K562 (cell line): ENCODE data around the gene DDR1. TPM values are rescaled to one million over a fixed set of nuclear protein-coding genes. Genes with fewer than 3 reads are reported as not detected.

Experiments used
- ATAC-seq: fragments of 200-7000 bp; cut with Tn5 transposase; 3 replicates; pipeline ENCODE4 v1.9.1; 2020; ENCODE audit warnings: moderate library complexity
- BruUV-seq: library from RNA; stranded (reverse); fragments of 400-500 nt; replicated peaks from 2 replicates; lab custom pipeline; 2021; lab: Mats Ljungman, UMichigan
- CTCF ChIA-PET: fragments of 300-600 bp; formaldehyde crosslinking; extraction: SDS; loops from one replicate; lab custom pipeline; 2021; ENCODE audit warnings: low intra/inter-chr PET ratio; lab: Yijun Ruan, JAX
- POLR2A ChIA-PET: fragments of 300-600, 350-650 bp; sonication (Branson Sonifier 250); formaldehyde crosslinking; extraction: SDS; loops from one replicate; lab custom pipeline; 2021; ENCODE audit warnings: antibody characterized with exemption, inconsistent platforms; lab: Yijun Ruan, JAX
- DNase-seq, 4 experiments: peaks; one replicate each; pipeline versions ENCODE4 v3.0.0 to v3.0.0-alpha.2; 2011 to 2018; ENCODE audit warnings: low spot score in 3 of 4, mixed read lengths in 3 of 4; ENCODE audit errors: extremely low read depth in 1 of 4
- FAIRE-seq: peaks from 2 replicates; lab custom pipeline; 2011; peaks lifted over from hg19 to GRCh38; lab: Jason Lieb, UNC
- H2AFZ ChIP-seq: 2 replicates; pipeline ENCODE4 v1.6.0; 2011; ENCODE audit warnings: low read depth, low read length, control low read depth, inconsistent platforms
- H3K27ac ChIP-seq: fragments of 200-600 bp; 3 replicates; pipeline ENCODE4 v1.8.0; 2011; ENCODE audit warnings: low read depth, mild to moderate bottlenecking, control low read depth, inconsistent platforms, low read length, moderate library complexity, mixed read lengths; ENCODE audit errors: extremely low read depth
- H3K27me3 ChIP-seq, 2 experiments: fragments of 300-600 bp in 1 of 2; 2 replicates in 1 of 2; 3 replicates in 1 of 2; pipeline versions ENCODE4 v1.6.0 to v1.8.0; 2011; ENCODE audit warnings: inconsistent platforms in 2 of 2, low read length in 2 of 2, mild to moderate bottlenecking in 1 of 2, mixed read lengths in 1 of 2, moderate library complexity in 1 of 2; ENCODE audit not compliant: control insufficient read depth in 2 of 2, insufficient read depth in 2 of 2
- H3K36me3 ChIP-seq: fragments of 300-600 bp; 3 replicates; pipeline ENCODE4 v1.8.0; 2011; ENCODE audit warnings: mild to moderate bottlenecking, low read length, inconsistent platforms; ENCODE audit not compliant: control insufficient read depth, insufficient read depth
- H3K4me1 ChIP-seq, 2 experiments: fragments of 200-600 bp in 1 of 2; replicated peaks in 1 of 2; 2 replicates in 1 of 2; 3 replicates in 1 of 2; pipeline versions ENCODE4 v1.5.1 to v1.8.0; 2011; ENCODE audit warnings: inconsistent platforms in 2 of 2, low read length in 2 of 2, mild to moderate bottlenecking in 1 of 2, mixed read lengths in 1 of 2, moderate library complexity in 1 of 2; ENCODE audit not compliant: control insufficient read depth in 2 of 2, insufficient read depth in 2 of 2
- H3K4me2 ChIP-seq: 2 replicates; pipeline ENCODE4 v1.6.1; 2011; ENCODE audit warnings: low read length, control low read depth, inconsistent platforms, mixed read lengths; ENCODE audit not compliant: insufficient read depth
- H3K4me3 ChIP-seq: fragments of 200-600 bp; sonication (generic), shearing (Covaris generic); 2 replicates; pipeline ENCODE4 v1.5.1; 2016; ENCODE audit warnings: control low read depth, inconsistent platforms
- H3K79me2 ChIP-seq: fragments of 200-600 bp; 3 replicates; pipeline ENCODE4 v1.8.0; 2011; ENCODE audit warnings: low read length, inconsistent platforms; ENCODE audit not compliant: control insufficient read depth, insufficient read depth
- H3K9ac ChIP-seq, 2 experiments: 2 replicates each; pipeline versions ENCODE4 v1.6.0 to v1.6.1; 2011; ENCODE audit warnings: low read depth in 2 of 2, low read length in 2 of 2, control low read depth in 1 of 2, inconsistent platforms in 1 of 2, mild to moderate bottlenecking in 1 of 2, mixed read lengths in 1 of 2; ENCODE audit not compliant: insufficient read depth in 1 of 2
- H3K9me1 ChIP-seq: one replicate; pipeline ENCODE4 v1.6.0; 2011; ENCODE audit warnings: inconsistent platforms, mild to moderate bottlenecking, low read length, moderate library complexity; ENCODE audit not compliant: control insufficient read depth, insufficient read depth
- H3K9me3 ChIP-seq: replicated peaks from 2 replicates; pipeline ENCODE4 v1.5.1; 2011; ENCODE audit warnings: low read depth, low read length, inconsistent platforms; ENCODE audit not compliant: control insufficient read depth, insufficient read depth
- H4K20me1 ChIP-seq: replicated peaks from 2 replicates; pipeline ENCODE4 v1.6.1; 2011; ENCODE audit warnings: low read length, inconsistent platforms, mixed read lengths; ENCODE audit not compliant: control insufficient read depth, insufficient read depth
- FOXA1 ChIP-seq: fragments of 450-650 bp; IDR thresholded peaks from 2 replicates; pipeline ENCODE4 v1.6.1; 2016; ENCODE audit warnings: mild to moderate bottlenecking, borderline replicate concordance
- FOXJ3 ChIP-seq: sonication (generic); formaldehyde crosslinking; IDR thresholded peaks from 2 replicates; pipeline ENCODE4 v1.4.0; 2020; ENCODE audit warnings: mild to moderate bottlenecking, missing genetic modification reagents
- HLTF ChIP-seq: fragments of 450-650 bp; IDR thresholded peaks from 2 replicates; pipeline ENCODE4 v1.6.1; 2016
- MAFK ChIP-seq: IDR thresholded peaks from 2 replicates; pipeline ENCODE4 v1.6.1; 2011; ENCODE audit warnings: low read length, improper control_type of control experiment
- NKRF ChIP-seq: fragments of 450-650 bp; IDR thresholded peaks from 2 replicates; pipeline ENCODE4 v1.6.1; 2016; ENCODE audit warnings: borderline replicate concordance
- POLR2AphosphoS5 ChIP-seq: IDR thresholded peaks from 2 replicates; pipeline ENCODE4 v1.6.1; 2011; ENCODE audit warnings: mild to moderate bottlenecking, low read depth, low read length, moderate library complexity; ENCODE audit not compliant: control insufficient read depth, insufficient read depth
- WGBS: fragments of 100-300 bp; shearing (Covaris generic); methylation state at CpG from one replicate; pipeline ENCODE4 v1.1.6; 2016; ENCODE audit warnings: low coverage, mixed read lengths; ENCODE audit not compliant: insufficient coverage; ENCODE audit errors: missing lambda C conversion rate; 5-methylcytosine and 5-hydroxymethylcytosine counted together
- in situ Hi-C: fragments of 300-500 bp; cut with MboI; formaldehyde crosslinking; loops from 4 replicates; pipeline ENCODE4 v1.15.0; 2018; ENCODE audit warnings: inconsistent platforms, mixed read lengths
- intact Hi-C: fragments of 100-400 bp; cut with micrococcal nuclease; formaldehyde crosslinking; loops from 2 replicates; pipeline ENCODE4 v1.14.2; 2022
- polyA plus RNA-seq, 8 experiments: library from polyadenylated mRNA; depleted of rRNA in 4 of 8; stranded (reverse) in 5 of 8; unstranded in 3 of 8; fragments of >200 nt; fragmentation: Nextera tagmentation in 2 of 8; fragmentation: Illumina TruSeq in 1 of 8; extraction: Ambion mirVana in 2 of 8; extraction: Trizol in 1 of 8; gene quantifications; 2 replicates each; pipeline versions ENCODE4 v1.2.1 to v1.2.3, GENCODE V29; 2011 to 2014; ENCODE audit warnings: inconsistent platforms in 1 of 8, missing spikeins in 1 of 8
- total RNA-seq, 7 experiments: library from RNA; depleted of rRNA in 6 of 7; stranded (reverse); fragments of >200 nt in 6 of 7; fragmentation: Illumina TruSeq in 2 of 7; extraction: Trizol in 2 of 7; gene quantifications; 2 replicates each; pipeline versions ENCODE4 v1.2.1 to v1.2.3, GENCODE V29; 2011 to 2021; ENCODE audit warnings: low replicate concordance in 1 of 7
- TF ChIP-seq, protein P1 (sequence below): fragments of 450-650 bp; IDR thresholded peaks from 2 replicates; pipeline ENCODE4 v1.6.1; 2016; ENCODE audit warnings: mild to moderate bottlenecking, moderate library complexity

The DDR1 gene
- total and polyA plus RNA-seq, 9 of the 15 experiments (the other 6 are each of a cell fraction or from before 2014, with no cell fraction given) = 1.4 to 44.6 (median 12.2) TPM

- no peaks in the 10 kb centered on the region for H3K27me3 ChIP-seq
- no peak overlapping the region for H3K4me2 ChIP-seq
- no peak overlapping the region for H3K27ac ChIP-seq
- POLR2A ChIA-PET = interaction anchor here (0.6 to 1.8 kb wide), 6 partner anchors 17 to 227 kb away, joined by 3 to 5 read pairs (median 3); no protein-coding TSS in a partner anchor
- peaks cover 8% of the 10 kb centered on the region; the same call in 2 of the 3 replicates for H3K79me2 ChIP-seq
- intact Hi-C loops (no loop called here), in situ Hi-C loops (loop anchor here (5.0 to 10.0 kb wide), 2 partner anchors 160 to 457 kb away; no protein-coding TSS in a partner anchor)
- ATAC-seq (no peak), FAIRE-seq (no peak), DNase-seq (no peak)
- peaks cover 15 to 28% of the 10 kb centered on the region in 2 experiments for H3K4me1 ChIP-seq
- no peaks in the 10 kb centered on the region for H4K20me1 ChIP-seq
- H3K36me3 ChIP-seq = peaks cover 78% of the 10 kb centered on the region; the same call in 2 of the 3 replicates
- CTCF ChIA-PET = no interaction called here
- H3K9ac ChIP-seq = no peak overlapping the region
- 80% methylated on average over 8 of the region's 8 CpGs for WGBS
- BruUV-seq = no TSS peak
- no peaks in the 10 kb centered on the region for H3K9me3 ChIP-seq
- no peak overlapping the region for H2AFZ ChIP-seq
- H3K9me1 ChIP-seq = no peaks in the 10 kb centered on the region
- no peak overlapping the region for H3K4me3 ChIP-seq
- no peak for TF ChIP-seq FOXA1
- TF ChIP-seq POLR2AphosphoS5 = no peak
- no peak for TF ChIP-seq NKRF
- TF ChIP-seq FOXJ3 (CRISPR knock-in tag) = no peak
- TF ChIP-seq MAFK = no peak
- TF ChIP-seq, protein P1, sequence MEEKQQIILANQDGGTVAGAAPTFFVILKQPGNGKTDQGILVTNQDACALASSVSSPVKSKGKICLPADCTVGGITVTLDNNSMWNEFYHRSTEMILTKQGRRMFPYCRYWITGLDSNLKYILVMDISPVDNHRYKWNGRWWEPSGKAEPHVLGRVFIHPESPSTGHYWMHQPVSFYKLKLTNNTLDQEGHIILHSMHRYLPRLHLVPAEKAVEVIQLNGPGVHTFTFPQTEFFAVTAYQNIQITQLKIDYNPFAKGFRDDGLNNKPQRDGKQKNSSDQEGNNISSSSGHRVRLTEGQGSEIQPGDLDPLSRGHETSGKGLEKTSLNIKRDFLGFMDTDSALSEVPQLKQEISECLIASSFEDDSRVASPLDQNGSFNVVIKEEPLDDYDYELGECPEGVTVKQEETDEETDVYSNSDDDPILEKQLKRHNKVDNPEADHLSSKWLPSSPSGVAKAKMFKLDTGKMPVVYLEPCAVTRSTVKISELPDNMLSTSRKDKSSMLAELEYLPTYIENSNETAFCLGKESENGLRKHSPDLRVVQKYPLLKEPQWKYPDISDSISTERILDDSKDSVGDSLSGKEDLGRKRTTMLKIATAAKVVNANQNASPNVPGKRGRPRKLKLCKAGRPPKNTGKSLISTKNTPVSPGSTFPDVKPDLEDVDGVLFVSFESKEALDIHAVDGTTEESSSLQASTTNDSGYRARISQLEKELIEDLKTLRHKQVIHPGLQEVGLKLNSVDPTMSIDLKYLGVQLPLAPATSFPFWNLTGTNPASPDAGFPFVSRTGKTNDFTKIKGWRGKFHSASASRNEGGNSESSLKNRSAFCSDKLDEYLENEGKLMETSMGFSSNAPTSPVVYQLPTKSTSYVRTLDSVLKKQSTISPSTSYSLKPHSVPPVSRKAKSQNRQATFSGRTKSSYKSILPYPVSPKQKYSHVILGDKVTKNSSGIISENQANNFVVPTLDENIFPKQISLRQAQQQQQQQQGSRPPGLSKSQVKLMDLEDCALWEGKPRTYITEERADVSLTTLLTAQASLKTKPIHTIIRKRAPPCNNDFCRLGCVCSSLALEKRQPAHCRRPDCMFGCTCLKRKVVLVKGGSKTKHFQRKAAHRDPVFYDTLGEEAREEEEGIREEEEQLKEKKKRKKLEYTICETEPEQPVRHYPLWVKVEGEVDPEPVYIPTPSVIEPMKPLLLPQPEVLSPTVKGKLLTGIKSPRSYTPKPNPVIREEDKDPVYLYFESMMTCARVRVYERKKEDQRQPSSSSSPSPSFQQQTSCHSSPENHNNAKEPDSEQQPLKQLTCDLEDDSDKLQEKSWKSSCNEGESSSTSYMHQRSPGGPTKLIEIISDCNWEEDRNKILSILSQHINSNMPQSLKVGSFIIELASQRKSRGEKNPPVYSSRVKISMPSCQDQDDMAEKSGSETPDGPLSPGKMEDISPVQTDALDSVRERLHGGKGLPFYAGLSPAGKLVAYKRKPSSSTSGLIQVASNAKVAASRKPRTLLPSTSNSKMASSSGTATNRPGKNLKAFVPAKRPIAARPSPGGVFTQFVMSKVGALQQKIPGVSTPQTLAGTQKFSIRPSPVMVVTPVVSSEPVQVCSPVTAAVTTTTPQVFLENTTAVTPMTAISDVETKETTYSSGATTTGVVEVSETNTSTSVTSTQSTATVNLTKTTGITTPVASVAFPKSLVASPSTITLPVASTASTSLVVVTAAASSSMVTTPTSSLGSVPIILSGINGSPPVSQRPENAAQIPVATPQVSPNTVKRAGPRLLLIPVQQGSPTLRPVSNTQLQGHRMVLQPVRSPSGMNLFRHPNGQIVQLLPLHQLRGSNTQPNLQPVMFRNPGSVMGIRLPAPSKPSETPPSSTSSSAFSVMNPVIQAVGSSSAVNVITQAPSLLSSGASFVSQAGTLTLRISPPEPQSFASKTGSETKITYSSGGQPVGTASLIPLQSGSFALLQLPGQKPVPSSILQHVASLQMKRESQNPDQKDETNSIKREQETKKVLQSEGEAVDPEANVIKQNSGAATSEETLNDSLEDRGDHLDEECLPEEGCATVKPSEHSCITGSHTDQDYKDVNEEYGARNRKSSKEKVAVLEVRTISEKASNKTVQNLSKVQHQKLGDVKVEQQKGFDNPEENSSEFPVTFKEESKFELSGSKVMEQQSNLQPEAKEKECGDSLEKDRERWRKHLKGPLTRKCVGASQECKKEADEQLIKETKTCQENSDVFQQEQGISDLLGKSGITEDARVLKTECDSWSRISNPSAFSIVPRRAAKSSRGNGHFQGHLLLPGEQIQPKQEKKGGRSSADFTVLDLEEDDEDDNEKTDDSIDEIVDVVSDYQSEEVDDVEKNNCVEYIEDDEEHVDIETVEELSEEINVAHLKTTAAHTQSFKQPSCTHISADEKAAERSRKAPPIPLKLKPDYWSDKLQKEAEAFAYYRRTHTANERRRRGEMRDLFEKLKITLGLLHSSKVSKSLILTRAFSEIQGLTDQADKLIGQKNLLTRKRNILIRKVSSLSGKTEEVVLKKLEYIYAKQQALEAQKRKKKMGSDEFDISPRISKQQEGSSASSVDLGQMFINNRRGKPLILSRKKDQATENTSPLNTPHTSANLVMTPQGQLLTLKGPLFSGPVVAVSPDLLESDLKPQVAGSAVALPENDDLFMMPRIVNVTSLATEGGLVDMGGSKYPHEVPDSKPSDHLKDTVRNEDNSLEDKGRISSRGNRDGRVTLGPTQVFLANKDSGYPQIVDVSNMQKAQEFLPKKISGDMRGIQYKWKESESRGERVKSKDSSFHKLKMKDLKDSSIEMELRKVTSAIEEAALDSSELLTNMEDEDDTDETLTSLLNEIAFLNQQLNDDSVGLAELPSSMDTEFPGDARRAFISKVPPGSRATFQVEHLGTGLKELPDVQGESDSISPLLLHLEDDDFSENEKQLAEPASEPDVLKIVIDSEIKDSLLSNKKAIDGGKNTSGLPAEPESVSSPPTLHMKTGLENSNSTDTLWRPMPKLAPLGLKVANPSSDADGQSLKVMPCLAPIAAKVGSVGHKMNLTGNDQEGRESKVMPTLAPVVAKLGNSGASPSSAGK = no peak
- TF ChIP-seq HLTF = no peak
Observed at GRCh38 chr6:30917487-30917886, 33.2 kb downstream of the DDR1 start.
